ENCODE results near the gene PDE11A.

PDE11A gene

GRCh38 chr2:178072383-178073301, at the start of gene PDE11A:
Gene PDE11A, minus strand, starts transcription at chr2:178072777. Its CDS starts 340 bp downstream, at chr2:178072437.
- Histone ChIP-seq H3K36me3 (ENCODE audit: control insufficient read depth, insufficient read depth, low read length) (no peaks in the 10 kb centered on the region), H2AFZ (peak within 1 kb of the TSS; percentile 97), H3K4me3 (ENCODE audit: low read depth, low read length) (peak within 1 kb of the TSS; percentile 64), H3K27me3 (ENCODE audit: control insufficient read depth, insufficient read depth, low read length) (no peaks in the 10 kb centered on the region), H3K4me2 (ENCODE audit: low read length) (peak within 1 kb of the TSS; percentile 75), H3K79me2 (no peaks in the 10 kb centered on the region), H3K9ac (peak within 1 kb of the TSS; percentile 62), H3K9me3 (ENCODE audit: control insufficient read depth, low read length) (no peaks in the 10 kb centered on the region), H3K27ac (peak within 1 kb of the TSS; percentile 91), H3K4me1 (peaks cover under 1% of the 10 kb centered on the region)
- no peak for TF ChIP-seq CTCF (IDR thresholded peaks at IDR 0.05)

- TF ChIP-seq CTCF (IDR thresholded peaks at IDR 0.05): no peak
- Histone ChIP-seq H3K9me3 (ENCODE audit: control insufficient read depth, low read length) (no peaks in the 10 kb centered on the region), H3K27ac (no peak overlapping the region), H2AFZ (no peak overlapping the region), H3K9ac (no peak overlapping the region), H3K4me1 (no peaks in the 10 kb centered on the region), H3K4me2 (ENCODE audit: low read length) (no peak overlapping the region), H3K79me2 (no peaks in the 10 kb centered on the region), H3K4me3 (ENCODE audit: low read depth, low read length) (no peak overlapping the region), H3K36me3 (ENCODE audit: control insufficient read depth, insufficient read depth, low read length) (no peaks in the 10 kb centered on the region), H3K27me3 (ENCODE audit: control insufficient read depth, insufficient read depth, low read length) (no peaks in the 10 kb centered on the region)
Measured at GRCh38 chr2:178119179-178119922, 46.8 kb upstream of the PDE11A start.

- Histone ChIP-seq H3K36me3 (ENCODE audit: control insufficient read depth, insufficient read depth, low read length) (no peaks in the 10 kb centered on the region), H3K9me3 (ENCODE audit: control insufficient read depth, low read length) (no peaks in the 10 kb centered on the region)
Measured at GRCh38 chr2:178117725-178118124, 45.1 kb upstream of the PDE11A start.

GRCh38 chr2:178115271-178115670, 42.7 kb upstream of the PDE11A start:
- TF ChIP-seq CTCF (IDR thresholded peaks at IDR 0.05): no peak
- no peaks in the 10 kb centered on the region for H3K79me2 ChIP-seq
- H3K9ac ChIP-seq: no peak overlapping the region
- H3K27me3 ChIP-seq (ENCODE audit: control insufficient read depth, insufficient read depth, low read length): no peaks in the 10 kb centered on the region
- peaks cover 6% of the 10 kb centered on the region for H3K4me1 ChIP-seq
- H3K27ac ChIP-seq: no peak overlapping the region
- no peaks in the 10 kb centered on the region for H3K36me3 ChIP-seq (ENCODE audit: control insufficient read depth, insufficient read depth, low read length)
- H3K4me2 ChIP-seq (ENCODE audit: low read length): no peak overlapping the region
- H2AFZ ChIP-seq: no peak overlapping the region
- H3K9me3 ChIP-seq (ENCODE audit: control insufficient read depth, low read length): no peaks in the 10 kb centered on the region
- no peak overlapping the region for H3K4me3 ChIP-seq (ENCODE audit: low read depth, low read length)

More at GRCh38 chr2:178117725-178118124, 45.1 kb upstream of the PDE11A start:
- no peak overlapping the region for H3K27ac ChIP-seq
- H3K4me2 ChIP-seq (ENCODE audit: low read length): no peak overlapping the region
- no peaks in the 10 kb centered on the region for H3K79me2 ChIP-seq
- H3K27me3 ChIP-seq (ENCODE audit: control insufficient read depth, insufficient read depth, low read length): no peaks in the 10 kb centered on the region
- no peak for TF ChIP-seq CTCF (IDR thresholded peaks at IDR 0.05)
- no peak overlapping the region for H2AFZ ChIP-seq
- H3K4me3 ChIP-seq (ENCODE audit: low read depth, low read length): no peak overlapping the region
- no peak overlapping the region for H3K9ac ChIP-seq
- H3K4me1 ChIP-seq: no peaks in the 10 kb centered on the region

Data from parathyroid adenoma (tissue), 2 donors.